ENCODE data around the gene SH3GL2. TPM values are rescaled to one million over a fixed set of nuclear protein-coding genes. Genes with fewer than 3 reads are reported as not detected.

Gene SH3GL2
- total RNA-seq, 4 donors from 2014 or later: 0.45 to 2.5 TPM; not detected in 2

GRCh38 chr9:17772223-17772622, 193.4 kb downstream of the SH3GL2 start:
- H3K27me3 ChIP-seq: no peaks in the 10 kb centered on the region
- H3K9me3 ChIP-seq: no peaks in the 10 kb centered on the region
- H3K27ac ChIP-seq: no peak overlapping the region
- intact Hi-C loops (cut with DNase I): no loop called here
- H3K4me3 ChIP-seq (replicated peaks in 1 of 3): no peak overlapping the region
- WGBS, 2 donors: 92 to 94% methylated on average over 3 of the region's 3 CpGs
- TF ChIP-seq CTCF (IDR thresholded peaks at IDR 0.05): no peak
- no peak for TF ChIP-seq POLR2A (IDR thresholded peaks at IDR 0.05)
- H3K36me3 ChIP-seq: no peaks in the 10 kb centered on the region
- H3K4me1 ChIP-seq: no peaks in the 10 kb centered on the region
- DNase-seq: no peak

GRCh38 chr9:17775656-17776055, 196.8 kb downstream of the SH3GL2 start:
- no peak for DNase-seq
- H3K27me3 ChIP-seq: no peaks in the 10 kb centered on the region
- H3K9me3 ChIP-seq: no peaks in the 10 kb centered on the region
- H3K36me3 ChIP-seq: no peaks in the 10 kb centered on the region
- no peak overlapping the region for H3K4me3 ChIP-seq (replicated peaks in 1 of 3)
- intact Hi-C loops (cut with DNase I): no loop called here
- H3K4me1 ChIP-seq: no peaks in the 10 kb centered on the region
- H3K27ac ChIP-seq: no peak overlapping the region
- TF ChIP-seq POLR2A (IDR thresholded peaks at IDR 0.05) (no peak), CTCF (IDR thresholded peaks at IDR 0.05) (no peak)

- intact Hi-C loops (cut with DNase I): no loop called here
- no peaks in the 10 kb centered on the region for H3K27me3 ChIP-seq
- DNase-seq: peak; percentile 90
- no peak overlapping the region for H3K4me3 ChIP-seq (replicated peaks in 1 of 3)
- TF ChIP-seq POLR2A (IDR thresholded peaks at IDR 0.05) (no peak), CTCF (IDR thresholded peaks at IDR 0.05) (no peak)
- H3K36me3 ChIP-seq: no peaks in the 10 kb centered on the region
- 25 to 33% methylated on average over 3 of the region's 3 CpGs for WGBS, 2 donors
- H3K9me3 ChIP-seq: no peaks in the 10 kb centered on the region
- H3K4me1 ChIP-seq: no peaks in the 10 kb centered on the region
- H3K27ac ChIP-seq: no peak overlapping the region
These were observed 197.9 kb downstream of the SH3GL2 start for GRCh38 chr9:17776735-17777134.

- Histone ChIP-seq H3K27ac (no peak overlapping the region), H3K4me3 (replicated peaks in 1 of 3) (no peak overlapping the region), H3K36me3 (no peaks in the 10 kb centered on the region), H3K4me1 (no peaks in the 10 kb centered on the region), H3K27me3 (no peaks in the 10 kb centered on the region), H3K9me3 (no peaks in the 10 kb centered on the region)
- DNase-seq: no peak
- intact Hi-C loops (cut with DNase I): no loop called here
- WGBS, 2 donors: 81 to 83% methylated on average over 3 of the region's 3 CpGs
- TF ChIP-seq POLR2A (IDR thresholded peaks at IDR 0.05) (no peak), CTCF (IDR thresholded peaks at IDR 0.05) (no peak)
These were observed 198.6 kb downstream of the SH3GL2 start for GRCh38 chr9:17777465-17777864.

- no peaks in the 10 kb centered on the region for H3K9me3 ChIP-seq
- TF ChIP-seq POLR2A (IDR thresholded peaks at IDR 0.05) (no peak), CTCF (IDR thresholded peaks at IDR 0.05) (no peak)
- no peak overlapping the region for H3K4me3 ChIP-seq (replicated peaks in 1 of 3)
- H3K36me3 ChIP-seq: no peaks in the 10 kb centered on the region
- no peaks in the 10 kb centered on the region for H3K27me3 ChIP-seq
- no peak for DNase-seq
- intact Hi-C loops (cut with DNase I): no loop called here
- no peaks in the 10 kb centered on the region for H3K4me1 ChIP-seq
- 83 to 87% methylated on average over 6 of the region's 6 CpGs for WGBS, 2 donors
- H3K27ac ChIP-seq: no peak overlapping the region
These were observed 203.7 kb downstream of the SH3GL2 start for GRCh38 chr9:17782430-17783149.

Measured in thyroid gland (tissue), 4 donors.